ENCODE results near the gene GNL3. TPM values are rescaled to one million over a fixed set of nuclear protein-coding genes. Genes with fewer than 3 reads are reported as not detected.

Gene GNL3
- total and polyA plus RNA-seq, 2 of the 8 experiments (the other 6 are each of a cell fraction or from before 2014, with no cell fraction given): 45.5 to 184 TPM

DNA sequence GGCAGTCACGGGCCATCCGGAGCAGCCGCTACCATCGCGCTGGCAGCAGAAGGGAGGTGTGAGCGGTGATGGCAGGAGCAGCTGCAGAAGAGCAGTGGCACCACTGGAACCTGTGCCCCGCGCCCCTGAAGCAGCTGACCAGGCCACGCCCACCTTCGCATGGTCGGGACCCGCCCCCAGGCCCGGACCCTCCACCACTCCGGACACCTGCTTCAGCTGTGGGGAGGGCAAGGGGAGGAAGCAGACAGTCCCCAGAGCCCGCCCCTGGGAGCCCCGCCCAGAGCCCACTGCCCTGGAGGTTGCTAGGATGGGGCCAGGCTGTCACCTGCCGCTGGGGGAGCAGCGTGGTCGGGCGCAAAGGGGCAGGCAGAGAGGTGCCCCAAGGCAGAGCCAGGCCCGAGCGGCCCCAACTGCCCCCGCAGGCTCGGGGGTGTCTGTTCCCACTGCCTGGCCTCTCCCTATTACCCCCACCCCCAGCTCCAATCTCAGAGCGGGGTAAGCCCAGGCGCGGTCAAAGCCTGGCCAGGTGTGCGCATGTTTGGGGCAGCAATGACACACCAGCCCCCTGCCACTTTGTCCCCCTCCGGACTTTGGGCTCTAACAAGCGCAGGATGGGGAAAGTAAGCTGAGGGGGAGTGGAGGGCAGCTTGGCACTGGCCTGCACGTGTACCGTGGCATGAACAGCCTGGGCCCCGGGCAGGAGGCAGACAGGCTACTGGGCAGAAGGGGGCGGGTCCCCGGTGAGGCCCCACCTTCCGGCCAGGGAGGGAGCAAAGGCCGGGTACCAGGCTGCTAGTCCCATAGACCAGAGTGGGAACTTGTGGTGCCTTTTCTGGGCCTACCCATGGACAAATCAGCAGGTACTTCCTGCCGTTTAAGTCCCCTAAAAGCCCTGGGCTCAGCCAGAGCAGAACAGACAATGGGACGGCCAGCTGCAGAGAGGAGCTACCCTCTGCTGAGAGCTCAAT, 28.8 kb downstream of the GNL3 start:
- H2BK12ac ChIP-seq (ENCODE audit: low read depth, low read length): no peak overlapping the region
- FAIRE-seq: no peak
- no peak overlapping the region for H4K91ac ChIP-seq (replicated peaks; ENCODE audit: insufficient read length, low read length)
- H4K20me1 ChIP-seq (replicated peaks in 1 of 2; ENCODE audit: control insufficient read depth in 1 of 2, insufficient read depth in 2 of 2, low read length in 2 of 2): peaks cover 0 to 4% of the 10 kb centered on the region in 2 experiments
- peak overlapping the region; percentile 72 to 90 for H3K4me2 ChIP-seq (ENCODE audit: insufficient read depth in 1 of 2, low read depth in 2 of 2, low read length in 2 of 2)
- 5% methylated on average over 37 of the region's 39 CpGs; no CpG with 5 or more reads in 1 of the 2 experiments for WGBS, 2 experiments (ENCODE audit: extremely low coverage in 1 of 2, insufficient coverage in 1 of 2, insufficient read length in 1 of 2, insufficient replicate concordance in 2 of 2, low coverage in 1 of 2, low lambda C conversion rate in 2 of 2, missing lambda C conversion rate in 1 of 2)
- peak; percentile 72 to 96 for DNase-seq (ENCODE audit: low read depth in 1 of 2, low spot score in 2 of 2)
- H3K79me1 ChIP-seq (ENCODE audit: low read depth, low read length): no peaks in the 10 kb centered on the region; the same call in none of the 2 replicates
- H3K4ac ChIP-seq (replicated peaks; ENCODE audit: insufficient read length, low read depth, low read length): no peak overlapping the region
- POLR2A ChIA-PET (ENCODE audit: partially characterized antibody): interaction anchor here (0.7 to 8.9 kb wide), 6 partner anchors 9 to 437 kb away, joined by 3 to 106 read pairs (median 6); partner anchors contain the start of genes GLT8D1, GNL3, PBRM1 and SPCS1
- H2BK5ac ChIP-seq (ENCODE audit: low read depth, low read length): peak overlapping the region; percentile 66
- H3K9ac ChIP-seq (replicated peaks in 1 of 4; ENCODE audit: extremely low read depth in 1 of 4, low read depth in 3 of 4, low read length in 3 of 4): 0 out of 7 replicates have a peak overlapping the region, but pooled peaks of 1 of the 4 experiments have one; percentile 1
- CTCF ChIA-PET (ENCODE audit: partially characterized antibody): interaction anchor here (1.1 to 2.2 kb wide), 4 partner anchors 10 to 84 kb away, joined by 3 to 9 read pairs (median 5); no protein-coding TSS in a partner anchor
- H3K27ac ChIP-seq (ENCODE audit: low read depth, low read length): no peak overlapping the region
- no peak overlapping the region for H2AK5ac ChIP-seq (ENCODE audit: low read depth, low read length)
- H3K4me1 ChIP-seq (replicated peaks in 1 of 4; ENCODE audit: control insufficient read depth in 3 of 4, insufficient read depth in 4 of 4, low read length in 3 of 4): peaks cover 0 to 5% (median 2%) of the 10 kb centered on the region in 4 experiments; a peak in 4 of 7 replicates
- H3K56ac ChIP-seq (replicated peaks; ENCODE audit: insufficient read length, low read depth, low read length): no peak overlapping the region
- no peaks in the 10 kb centered on the region for H3K9me3 ChIP-seq (ENCODE audit: insufficient read depth in 2 of 2, low read depth in 1 of 2, low read length in 1 of 2)
- no peak overlapping the region for H2BK20ac ChIP-seq (ENCODE audit: low read length)
- no peaks in the 10 kb centered on the region for H3K27me3 ChIP-seq (replicated peaks in 1 of 4; ENCODE audit: control insufficient read depth in 3 of 4, extremely low read depth in 1 of 4, insufficient read depth in 3 of 4, low read length in 3 of 4)
- no peak overlapping the region for H2BK15ac ChIP-seq (ENCODE audit: low read length)
- H4K8ac ChIP-seq (ENCODE audit: extremely low read depth, insufficient read depth, low read length): peak overlapping the region; percentile 68; the same call in 1 of the 2 replicates
- peak overlapping the region; percentile 30 to 63 (median 44); a peak in 7 of 8 replicates for H3K4me3 ChIP-seq (ENCODE audit: extremely low read depth in 1 of 4, insufficient read depth in 2 of 4, low read depth in 3 of 4, low read length in 4 of 4)
- no peak overlapping the region for H2BK120ac ChIP-seq (replicated peaks; ENCODE audit: low read depth, low read length)
- H3K23ac ChIP-seq (ENCODE audit: insufficient read length): no peak overlapping the region
- no peak overlapping the region for H3K14ac ChIP-seq (ENCODE audit: insufficient read length)
- no peak overlapping the region for H4K5ac ChIP-seq (ENCODE audit: insufficient read length, low read depth, low read length)
- H3K36me3 ChIP-seq (ENCODE audit: control insufficient read depth in 2 of 4, insufficient read depth in 4 of 4, low read length in 3 of 4): peaks cover 0 to 7% (median 0%) of the 10 kb centered on the region in 4 experiments; a peak in 2 of 8 replicates
- H2AFZ ChIP-seq (ENCODE audit: low read length): no peak overlapping the region
- H3K18ac ChIP-seq (ENCODE audit: extremely low read depth, low read length): no peak overlapping the region
- peaks cover 4% of the 10 kb centered on the region; the same call in 1 of the 2 replicates for H3K23me2 ChIP-seq (ENCODE audit: low read depth, low read length)
- H3K79me2 ChIP-seq (ENCODE audit: control insufficient read depth in 1 of 2, insufficient read depth in 2 of 2, low read length in 2 of 2): no peaks in the 10 kb centered on the region
- TF ChIP-seq NANOG (IDR thresholded peaks at IDR 0.05; ENCODE audit: insufficient read depth, low read depth, low read length, poor library complexity, severe bottlenecking) (no peak), CBX8 (IDR thresholded peaks at IDR 0.05; ENCODE audit: borderline replicate concordance, low read depth, low read length) (no peak), SIN3A (conservative IDR thresholded peaks at IDR 0.05 in 1 of 2, IDR thresholded peaks at IDR 0.05 in 1 of 2; ENCODE audit: low read depth in 1 of 2, low read length in 2 of 2) (peak; percentile 37 to 68; a peak in 2 of 4 replicates), FOSL1 (IDR thresholded peaks at IDR 0.05; ENCODE audit: insufficient read depth, low read depth, low read length) (no peak), POLR2AphosphoS5 (IDR thresholded peaks at IDR 0.05; ENCODE audit: low read depth, low read length) (peak; percentile 57; the same call in 1 of the 2 replicates), HDAC6 (IDR thresholded peaks at IDR 0.05; ENCODE audit: low read depth, low read length) (no peak), CEBPB (IDR thresholded peaks at IDR 0.05; ENCODE audit: low read depth, low read length) (no peak), CBX5 (IDR thresholded peaks at IDR 0.05; ENCODE audit: low read depth, low read length) (no peak)
- TF ChIP-seq, protein P1, sequence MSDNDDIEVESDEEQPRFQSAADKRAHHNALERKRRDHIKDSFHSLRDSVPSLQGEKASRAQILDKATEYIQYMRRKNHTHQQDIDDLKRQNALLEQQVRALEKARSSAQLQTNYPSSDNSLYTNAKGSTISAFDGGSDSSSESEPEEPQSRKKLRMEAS (IDR thresholded peaks at IDR 0.05): peak; percentile 69

All from H1 (cell line).